ENCODE data around the gene RFX7.

RFX7 gene

GRCh38 chr15:56056626-56057025, 187.1 kb downstream of the RFX7 start:
- Histone ChIP-seq H3K4me3 (ENCODE audit: low read depth, low read length, poor library complexity, severe bottlenecking) (no peak overlapping the region), H3K36me3 (ENCODE audit: insufficient read depth, low read length) (no peaks in the 10 kb centered on the region)
- TF ChIP-seq CTCF (IDR thresholded peaks at IDR 0.05; ENCODE audit: low read length), result no peak
- TF ChIP-seq EZH2 (IDR thresholded peaks at IDR 0.05; ENCODE audit: borderline replicate concordance, low read length), result no peak

GRCh38 chr15:56053046-56053400, 190.7 kb downstream of the RFX7 start:
- Histone ChIP-seq H3F3A (ENCODE audit: insufficient read depth, low read length) (no peaks in the 10 kb centered on the region), H3K9ac (ENCODE audit: low read length) (no peak overlapping the region), H3K27ac (ENCODE audit: low read depth, low read length, poor library complexity, severe bottlenecking) (no peak overlapping the region), H4K20me1 (ENCODE audit: insufficient read depth, low read length) (no peaks in the 10 kb centered on the region), H3K4me2 (ENCODE audit: low read length) (no peak overlapping the region), H3K27me3 (ENCODE audit: insufficient read depth, low read length) (no peaks in the 10 kb centered on the region), H3K4me1 (ENCODE audit: insufficient read depth, low read length, severe bottlenecking) (no peaks in the 10 kb centered on the region), H3K79me2 (ENCODE audit: insufficient read depth, low read length) (no peaks in the 10 kb centered on the region), H2AFZ (ENCODE audit: low read length) (no peak overlapping the region), H3K9me3 (ENCODE audit: low read length) (no peaks in the 10 kb centered on the region), H3K4me3 (ENCODE audit: low read depth, low read length, poor library complexity, severe bottlenecking) (no peak overlapping the region), H3K9me2 (ENCODE audit: low read depth, low read length) (no peaks in the 10 kb centered on the region), H3K36me3 (ENCODE audit: insufficient read depth, low read length) (no peaks in the 10 kb centered on the region)
- TF ChIP-seq CTCF (IDR thresholded peaks at IDR 0.05; ENCODE audit: low read length) (no peak), EZH2 (IDR thresholded peaks at IDR 0.05; ENCODE audit: borderline replicate concordance, low read length) (no peak)

More at GRCh38 chr15:56056626-56057025, 187.1 kb downstream of the RFX7 start:
- Histone ChIP-seq H2AFZ (ENCODE audit: low read length) (no peak overlapping the region), H3K4me1 (ENCODE audit: insufficient read depth, low read length, severe bottlenecking) (no peaks in the 10 kb centered on the region), H3K4me2 (ENCODE audit: low read length) (no peak overlapping the region), H4K20me1 (ENCODE audit: insufficient read depth, low read length) (no peaks in the 10 kb centered on the region), H3K9ac (ENCODE audit: low read length) (no peak overlapping the region), H3K9me3 (ENCODE audit: low read length) (no peaks in the 10 kb centered on the region), H3K27ac (ENCODE audit: low read depth, low read length, poor library complexity, severe bottlenecking) (no peak overlapping the region), H3K9me2 (ENCODE audit: low read depth, low read length) (no peaks in the 10 kb centered on the region), H3K79me2 (ENCODE audit: insufficient read depth, low read length) (no peaks in the 10 kb centered on the region), H3K27me3 (ENCODE audit: insufficient read depth, low read length) (no peaks in the 10 kb centered on the region), H3F3A (ENCODE audit: insufficient read depth, low read length) (no peaks in the 10 kb centered on the region)

GRCh38 chr15:56052395-56053045, 191.2 kb downstream of the RFX7 start:
- Histone ChIP-seq H2AFZ (ENCODE audit: low read length) (no peak overlapping the region), H3K27ac (ENCODE audit: low read depth, low read length, poor library complexity, severe bottlenecking) (no peak overlapping the region)
- peak; percentile 70 for TF ChIP-seq CTCF (IDR thresholded peaks at IDR 0.05; ENCODE audit: low read length)
- no peak for TF ChIP-seq EZH2 (IDR thresholded peaks at IDR 0.05; ENCODE audit: borderline replicate concordance, low read length)

More at GRCh38 chr15:56052395-56053045, 191.2 kb downstream of the RFX7 start:
- Histone ChIP-seq H3K4me2 (ENCODE audit: low read length) (no peak overlapping the region), H3K4me3 (ENCODE audit: low read depth, low read length, poor library complexity, severe bottlenecking) (no peak overlapping the region), H3K9me3 (ENCODE audit: low read length) (no peaks in the 10 kb centered on the region), H4K20me1 (ENCODE audit: insufficient read depth, low read length) (no peaks in the 10 kb centered on the region), H3K36me3 (ENCODE audit: insufficient read depth, low read length) (no peaks in the 10 kb centered on the region), H3K79me2 (ENCODE audit: insufficient read depth, low read length) (no peaks in the 10 kb centered on the region), H3F3A (ENCODE audit: insufficient read depth, low read length) (no peaks in the 10 kb centered on the region), H3K4me1 (ENCODE audit: insufficient read depth, low read length, severe bottlenecking) (no peaks in the 10 kb centered on the region), H3K27me3 (ENCODE audit: insufficient read depth, low read length) (no peaks in the 10 kb centered on the region), H3K9me2 (ENCODE audit: low read depth, low read length) (no peaks in the 10 kb centered on the region), H3K9ac (ENCODE audit: low read length) (no peak overlapping the region)
